Activated CD8-positive, alpha-beta T cell treated with anti-CD3 and anti-CD28 coated beads for 36 hours (primary cell): ENCODE results near the gene USP34. TPM values are rescaled to one million over a fixed set of nuclear protein-coding genes. Genes with fewer than 3 reads are reported as not detected.
"Not testable (repeated sequence)": the region's sequence is repeated elsewhere in the genome, so short reads cannot be mapped to it uniquely, and the experiment has no call there.

ENCODE experiments used
- ATAC-seq: fragments of 200-7000 bp; cut with Tn5 transposase; one replicate; pipeline ENCODE4 v1.10.0; 2021; ENCODE audit warnings: mild to moderate bottlenecking, moderate library complexity
- CTCF ChIA-PET: fragments of 350-600 bp; sonication (Branson Sonifier 250); formaldehyde crosslinking; loops from one replicate; lab custom pipeline; 2021; ENCODE audit warnings: antibody characterized with exemption; lab: Charles Lee
- POLR2A ChIA-PET: fragments of 350-600 bp; sonication (Branson Sonifier 250); formaldehyde crosslinking; loops from one replicate; lab custom pipeline; 2021; ENCODE audit warnings: antibody characterized with exemption; lab: Charles Lee
- DNase-seq: peaks from one replicate; pipeline ENCODE4 v3.0.0-alpha.2; 2020
- H3K27ac Mint-ChIP-seq: one replicate; pipeline ENCODE4 v1.8.0; 2021; ENCODE audit warnings: mild to moderate bottlenecking, mixed read lengths
- H3K27me3 Mint-ChIP-seq: one replicate; pipeline ENCODE4 v1.8.0; 2021; ENCODE audit warnings: mixed read lengths
- H3K36me3 Mint-ChIP-seq: one replicate; pipeline ENCODE4 v1.8.0; 2021; ENCODE audit warnings: low read depth, mixed read lengths
- H3K4me1 Mint-ChIP-seq: one replicate; pipeline ENCODE4 v1.8.0; 2021; ENCODE audit warnings: low read depth, mixed read lengths
- H3K4me3 Mint-ChIP-seq: one replicate; pipeline ENCODE4 v1.8.0; 2021; ENCODE audit warnings: mild to moderate bottlenecking, moderate library complexity, mixed read lengths
- H3K9me3 Mint-ChIP-seq: one replicate; pipeline ENCODE4 v1.8.0; 2021; ENCODE audit warnings: mixed read lengths
- CTCF ChIP-seq: fragments of 200-600 bp; IDR thresholded peaks from one replicate; pipeline ENCODE4 v1.8.0; 2022; ENCODE audit warnings: antibody characterized with exemption, mild to moderate bottlenecking
- intact Hi-C: fragments of 100-400 bp; cut with micrococcal nuclease; formaldehyde crosslinking; loops from one replicate; pipeline ENCODE4 v1.10.0; 2022
- total RNA-seq, 2 experiments: library from RNA; stranded (reverse); gene quantifications; one replicate each; pipeline ENCODE4 v1.2.3, GENCODE V29; 2021

The USP34 gene
- total RNA-seq, 2 experiments from 2014 or later: 69.0 to 71.3 TPM

GRCh38 chr2:61405813-61406212, 65.1 kb downstream of the USP34 start:
- intact Hi-C loops: no loop called here
- Mint-ChIP-seq H3K9me3 (no peaks in the 10 kb centered on the region), H3K27me3 (no peaks in the 10 kb centered on the region), H3K27ac (no peak overlapping the region), H3K4me3 (no peak overlapping the region), H3K4me1 (peaks cover 6% of the 10 kb centered on the region), H3K36me3 (peaks cover 12% of the 10 kb centered on the region)
- CTCF ChIA-PET: interaction anchor here (1.0 to 2.8 kb wide), 3 partner anchors 10 to 87 kb away, joined by 3 to 12 read pairs (median 3); no protein-coding TSS in a partner anchor
- DNase-seq: no peak
- TF ChIP-seq CTCF: no peak
- POLR2A ChIA-PET: no interaction called here
- no peak for ATAC-seq

DNA sequence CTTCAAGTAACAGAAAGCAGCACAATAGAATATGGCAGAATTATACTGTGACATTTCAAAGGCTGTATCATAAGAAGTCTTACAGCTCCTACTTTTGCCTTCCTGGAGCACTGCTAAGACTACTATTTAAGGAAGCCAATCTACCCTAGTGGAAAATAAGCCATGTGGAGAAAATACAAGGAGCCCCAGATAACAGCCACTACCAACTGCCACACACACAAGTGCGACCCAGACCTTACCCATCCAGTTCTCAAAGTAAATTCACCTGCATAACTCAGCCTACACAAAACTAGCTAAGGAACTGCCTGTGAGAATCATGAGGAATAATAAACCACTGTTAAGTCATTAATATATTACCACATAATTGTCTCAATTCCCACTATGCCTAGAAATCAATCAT, 66.4 kb downstream of the USP34 start:
- Mint-ChIP-seq H3K27ac (no peak overlapping the region), H3K4me1 (no peaks in the 10 kb centered on the region), H3K9me3 (no peaks in the 10 kb centered on the region), H3K4me3 (no peak overlapping the region), H3K36me3 (peaks cover 13% of the 10 kb centered on the region), H3K27me3 (no peaks in the 10 kb centered on the region)
- POLR2A ChIA-PET: no interaction called here
- intact Hi-C loops: no loop called here
- TF ChIP-seq CTCF: no peak
- CTCF ChIA-PET: interaction anchor here (0.7 kb wide), 1 partner anchor 53 kb away, joined by 3 read pairs; no protein-coding TSS in a partner anchor
- ATAC-seq (no peak), DNase-seq (no peak)

GRCh38 chr2:61398413-61398812, 72.5 kb downstream of the USP34 start:
- Mint-ChIP-seq H3K27ac (no peak overlapping the region), H3K4me1 (no peaks in the 10 kb centered on the region), H3K9me3 (no peaks in the 10 kb centered on the region), H3K27me3 (no peaks in the 10 kb centered on the region), H3K36me3 (peaks cover 11% of the 10 kb centered on the region), H3K4me3 (no peak overlapping the region)
- intact Hi-C loops: no loop called here
- POLR2A ChIA-PET: interaction anchor here (0.7 kb wide), 1 partner anchor 13 kb away, joined by 3 read pairs; no protein-coding TSS in a partner anchor
- ATAC-seq (no peak), DNase-seq (no peak)
- CTCF ChIA-PET: interaction anchor here (0.6 kb wide), 1 partner anchor 260 kb away, joined by 3 read pairs; no protein-coding TSS in a partner anchor
- TF ChIP-seq CTCF: no peak

DNA sequence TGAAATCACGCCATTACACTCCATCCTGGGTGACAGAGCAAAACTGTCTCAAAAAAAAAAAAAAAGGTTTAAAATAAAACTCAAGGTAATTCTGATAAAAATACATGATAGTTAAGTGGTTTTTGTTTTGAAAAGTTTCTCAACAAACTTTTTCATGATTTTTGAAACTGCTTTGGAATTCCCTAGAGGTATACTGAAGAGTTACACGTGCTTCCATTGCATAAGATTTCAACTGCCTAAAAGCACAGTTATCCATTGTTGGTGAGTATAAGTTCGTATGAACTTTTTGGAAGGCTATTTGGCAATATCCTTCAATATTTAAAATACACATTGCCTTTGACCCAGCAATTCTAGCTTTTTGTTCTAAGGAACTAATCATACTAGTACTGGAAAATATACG, 74.9 kb downstream of the USP34 start:
- ATAC-seq (no peak), DNase-seq (no peak)
- Mint-ChIP-seq H3K4me3 (no peak overlapping the region), H3K36me3 (peaks cover 16% of the 10 kb centered on the region), H3K9me3 (no peaks in the 10 kb centered on the region), H3K27me3 (no peaks in the 10 kb centered on the region), H3K4me1 (no peaks in the 10 kb centered on the region), H3K27ac (no peak overlapping the region)
- ChIA-PET CTCF (no interaction called here), POLR2A (no interaction called here)
- intact Hi-C loops: no loop called here
- no peak for TF ChIP-seq CTCF

DNA sequence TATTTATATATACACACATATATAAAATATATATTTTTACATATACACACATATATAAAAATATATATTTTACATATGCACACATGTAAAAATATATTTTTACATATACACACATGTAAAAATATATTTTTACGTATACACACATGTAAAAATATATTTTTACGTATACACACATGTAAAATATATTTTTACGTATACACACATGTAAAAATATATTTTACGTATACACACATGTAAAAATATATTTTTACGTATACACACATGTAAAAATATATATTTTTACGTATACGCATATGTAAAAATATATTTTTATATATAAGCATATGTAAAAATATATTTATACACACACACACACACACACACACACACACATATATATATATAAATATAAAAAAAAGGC, 83.3 kb downstream of the USP34 start:
- H3K27ac Mint-ChIP-seq, POLR2A ChIA-PET, H3K4me1 Mint-ChIP-seq, intact Hi-C loops, H3K27me3 Mint-ChIP-seq, ATAC-seq, CTCF ChIA-PET, DNase-seq, H3K4me3 Mint-ChIP-seq, H3K9me3 Mint-ChIP-seq: not testable (repeated sequence)
- peaks cover 15% of the 10 kb centered on the region for H3K36me3 Mint-ChIP-seq

DNA sequence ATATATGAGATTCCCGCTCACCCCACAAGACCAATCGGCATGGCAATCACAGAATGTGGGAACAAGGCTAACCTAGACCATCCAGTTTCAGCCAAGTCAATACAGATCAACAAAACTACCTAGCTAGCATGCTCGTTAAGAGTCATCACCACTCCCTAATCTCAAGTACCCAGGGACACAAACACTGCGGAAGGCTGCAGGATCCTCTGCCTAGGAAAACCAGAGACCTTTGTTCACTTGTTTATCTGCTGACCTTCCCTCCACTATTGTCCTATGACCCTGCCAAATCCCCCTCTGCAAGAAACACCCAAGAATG, 90.0 kb downstream of the USP34 start:
- H3K9me3 Mint-ChIP-seq, H3K27me3 Mint-ChIP-seq, ATAC-seq, CTCF ChIA-PET, H3K4me3 Mint-ChIP-seq, intact Hi-C loops, DNase-seq, H3K27ac Mint-ChIP-seq, POLR2A ChIA-PET, H3K4me1 Mint-ChIP-seq: not testable (repeated sequence)
- peaks cover 47% of the 10 kb centered on the region for H3K36me3 Mint-ChIP-seq
